GM12892 (cell line): ENCODE measurements around the gene GDAP2.

Experiments
- DNase-seq: peaks from one replicate; pipeline ENCODE4 v3.0.0; 2011; ENCODE audit not compliant: insufficient read length
- FAIRE-seq: peaks from 2 replicates; lab custom pipeline; 2011; peaks lifted over from hg19 to GRCh38; lab: Jason Lieb, UNC
- POLR2A ChIP-seq: IDR thresholded peaks from 2 replicates; pipeline ENCODE4 v1.6.1; 2011; ENCODE audit warnings: low read depth, low read length, control low read depth
- POLR2AphosphoS5 ChIP-seq: IDR thresholded peaks from 2 replicates; pipeline ENCODE4 v1.6.1; 2011; ENCODE audit warnings: low read depth, low read length, control low read depth
- TAF1 ChIP-seq: IDR thresholded peaks from 2 replicates; pipeline ENCODE4 v1.6.1; 2011; ENCODE audit warnings: low read depth, mild to moderate bottlenecking, control low read depth, low read length, borderline replicate concordance

The GDAP2 gene

DNA sequence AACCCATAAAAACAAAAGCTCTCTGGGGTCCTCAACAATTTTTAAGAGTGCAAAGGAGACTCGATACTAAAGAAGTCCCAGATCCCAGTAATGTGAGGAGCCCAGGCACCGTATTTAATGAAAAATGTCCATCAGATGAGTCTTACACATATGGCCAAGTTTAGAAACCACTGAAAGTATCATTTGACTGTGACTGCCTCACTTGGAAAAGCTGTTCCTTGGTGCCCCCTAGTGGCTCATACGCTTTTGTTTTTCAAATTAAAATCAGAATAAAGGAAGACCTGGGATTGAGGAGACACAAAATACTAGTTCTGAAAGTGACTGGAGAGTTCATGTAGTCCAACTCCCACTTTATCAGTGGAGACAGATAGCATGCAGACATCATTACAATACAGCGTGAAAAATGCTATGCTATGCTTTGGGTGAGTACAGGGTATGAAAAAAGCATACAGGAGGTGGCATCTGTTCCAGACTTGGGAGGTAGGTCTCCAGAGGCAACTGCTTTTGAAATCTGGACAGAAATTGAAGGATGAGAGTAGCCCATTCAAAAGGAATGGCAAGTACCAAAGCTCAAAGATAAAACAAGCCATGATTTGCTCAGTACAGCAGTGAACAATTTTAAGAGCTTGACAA is 33.8 kb downstream of the GDAP2 start:
- peak; percentile 96 for FAIRE-seq
- no peak for TF ChIP-seq TAF1
- peak; percentile 14 for DNase-seq

DNA sequence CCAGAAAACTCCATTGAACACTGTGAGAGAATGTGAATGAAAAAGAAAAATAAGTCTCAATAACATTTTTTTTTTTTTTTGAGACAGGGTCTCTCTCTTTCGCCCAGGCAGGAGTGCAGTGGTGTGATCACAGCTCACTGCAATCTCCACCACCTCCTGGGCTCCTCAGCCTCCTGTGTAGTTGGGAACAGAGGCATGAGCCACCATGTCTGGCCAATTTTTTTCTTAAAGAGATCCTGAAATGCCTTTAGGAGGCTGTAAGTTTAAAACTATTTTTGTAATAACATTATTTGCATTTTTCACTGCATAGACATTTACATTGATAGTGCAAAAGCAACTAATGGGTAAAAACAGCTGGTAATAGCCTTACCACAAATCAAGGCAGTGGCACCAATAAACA is 35.3 kb downstream of the GDAP2 start:
- FAIRE-seq (no peak), DNase-seq (no peak)
- no peak for TF ChIP-seq TAF1
- TF ChIP-seq POLR2A = no peak
- no peak for TF ChIP-seq POLR2AphosphoS5

DNA sequence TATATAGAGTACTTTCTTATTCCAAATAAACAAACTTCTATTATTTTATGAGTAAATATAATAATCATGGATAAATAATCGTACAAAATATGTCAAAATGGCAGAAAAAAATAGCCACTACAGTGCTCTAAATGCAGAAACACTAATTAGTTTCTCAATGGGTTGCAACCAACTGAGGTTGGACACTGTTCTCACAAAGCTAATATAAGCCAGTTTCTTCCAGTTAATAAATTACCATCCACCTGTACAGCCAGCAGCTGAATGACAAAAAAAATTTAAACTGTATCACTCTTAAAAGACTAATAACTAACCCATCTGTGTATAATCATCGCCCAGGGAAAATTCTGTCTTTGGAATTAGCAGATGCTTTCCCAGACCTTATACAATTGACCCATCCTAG is 36.9 kb downstream of the GDAP2 start:
- no peak for TF ChIP-seq TAF1
- no peak for TF ChIP-seq POLR2AphosphoS5
- TF ChIP-seq POLR2A = no peak
- no peak for DNase-seq
- FAIRE-seq = no peak

DNA sequence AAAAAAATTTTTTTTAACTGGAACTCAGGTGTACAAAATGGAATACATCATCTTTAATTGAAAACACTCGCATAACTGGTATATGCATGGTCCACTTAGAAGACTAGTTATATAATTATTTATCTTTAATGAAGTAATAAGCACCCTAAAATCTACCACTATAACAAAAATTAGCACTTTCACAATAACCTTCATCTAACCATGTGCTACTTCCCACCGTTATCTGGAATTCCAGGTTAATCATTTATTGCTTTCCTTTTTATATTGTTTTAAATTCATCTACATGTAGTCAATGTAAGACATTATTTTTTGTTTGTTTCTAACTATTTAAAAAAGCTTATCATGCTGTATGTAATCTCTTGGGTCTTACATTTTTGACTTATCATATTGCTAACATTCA is 39.0 kb downstream of the GDAP2 start:
- no peak for DNase-seq
- TF ChIP-seq POLR2A (no peak), POLR2AphosphoS5 (no peak)
- no peak for FAIRE-seq

DNA sequence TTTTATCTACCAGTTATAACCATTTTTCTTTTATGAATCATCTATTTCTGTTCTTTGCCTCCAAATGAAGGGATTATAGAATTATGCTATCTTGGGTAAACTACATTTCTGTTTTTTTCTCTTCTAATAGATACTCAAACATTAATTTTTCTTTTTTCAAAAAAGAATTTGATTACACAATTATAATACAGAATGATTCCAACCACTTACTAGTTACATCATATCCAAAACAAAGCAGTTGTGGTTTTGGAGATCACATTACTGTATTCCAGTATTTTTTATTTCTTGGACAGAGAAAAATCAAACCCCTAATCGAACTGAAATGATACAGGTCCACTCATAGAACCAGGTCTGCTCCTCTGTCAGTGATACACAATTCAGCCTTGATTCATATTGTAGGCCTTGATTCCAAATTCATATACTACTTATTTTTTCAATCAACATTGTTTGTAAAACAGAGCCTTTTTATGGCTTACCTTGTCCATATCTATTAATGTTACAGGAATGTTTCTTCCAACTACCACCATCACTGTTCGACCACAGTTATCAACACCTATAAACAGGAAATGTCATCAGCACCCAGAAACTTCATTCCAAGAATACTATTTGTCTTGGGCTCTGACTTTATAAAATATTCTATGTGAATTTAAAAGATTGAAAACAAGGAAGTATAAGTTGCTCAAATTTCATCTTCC is 43.2 kb downstream of the GDAP2 start:
- FAIRE-seq (no peak), DNase-seq (no peak)
- no peak for TF ChIP-seq POLR2A

DNA sequence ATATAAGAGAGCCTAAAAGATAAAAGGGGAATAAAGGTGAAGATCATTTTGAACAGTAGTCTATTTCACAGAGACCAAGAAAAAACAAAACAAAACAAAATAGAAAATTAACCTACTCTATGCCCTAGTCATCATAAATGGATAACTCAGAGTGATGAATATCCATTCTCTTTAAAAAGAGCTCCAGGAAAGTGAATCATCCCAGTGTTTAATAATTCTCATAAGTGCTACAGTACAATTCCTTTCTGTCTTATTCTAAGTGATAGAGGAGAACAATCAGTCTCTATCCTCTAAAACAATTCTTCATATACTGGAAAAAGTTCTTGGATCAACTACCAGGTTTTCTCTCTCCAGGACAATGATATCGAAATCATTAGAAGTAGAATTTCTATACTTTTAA is 45.8 kb downstream of the GDAP2 start:
- no peak for TF ChIP-seq TAF1
- TF ChIP-seq POLR2AphosphoS5 = no peak
- no peak for TF ChIP-seq POLR2A
- DNase-seq = no peak
- FAIRE-seq = no peak

DNA sequence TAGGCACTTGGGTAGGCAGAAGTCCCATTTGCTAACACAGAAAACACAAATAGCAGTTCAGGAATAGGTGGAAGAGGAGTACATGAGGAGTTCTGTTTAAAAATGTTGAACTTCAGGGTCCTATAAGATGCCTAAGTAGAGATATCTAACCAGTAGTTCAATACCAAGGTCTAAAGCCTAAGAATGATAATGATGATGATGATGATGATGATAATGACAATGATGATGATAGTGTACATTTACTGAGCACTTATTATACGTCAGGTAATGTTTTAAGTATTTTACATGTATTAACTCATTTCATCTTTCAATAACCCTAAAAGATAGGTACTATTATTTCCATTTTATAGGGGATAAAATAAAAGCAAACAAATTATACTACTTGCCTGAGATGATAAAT is 50.1 kb downstream of the GDAP2 start:
- DNase-seq (no peak), FAIRE-seq (no peak)
- TF ChIP-seq POLR2AphosphoS5 (no peak), TAF1 (no peak), POLR2A (no peak)

DNA sequence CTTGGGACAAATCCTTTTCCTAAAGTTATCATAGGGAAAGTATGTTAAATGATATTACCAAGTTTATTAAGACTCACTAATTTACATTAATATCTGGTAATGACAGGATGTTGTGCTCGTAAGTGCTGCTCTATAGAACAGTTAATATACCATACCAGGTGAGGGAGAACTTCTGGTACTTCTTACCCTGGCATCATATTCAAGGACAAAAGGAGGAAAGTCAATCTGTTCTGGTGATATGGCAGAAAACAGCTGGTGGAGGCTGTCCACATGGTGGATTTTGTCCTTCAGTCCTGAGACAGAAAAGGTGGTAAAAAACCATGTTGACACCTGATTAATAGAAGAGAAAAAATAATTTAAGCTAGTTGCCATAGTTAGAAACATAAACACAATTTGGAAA is 51.6 kb downstream of the GDAP2 start:
- TF ChIP-seq POLR2A (no peak), POLR2AphosphoS5 (no peak), TAF1 (no peak)
- DNase-seq = no peak
- no peak for FAIRE-seq

DNA sequence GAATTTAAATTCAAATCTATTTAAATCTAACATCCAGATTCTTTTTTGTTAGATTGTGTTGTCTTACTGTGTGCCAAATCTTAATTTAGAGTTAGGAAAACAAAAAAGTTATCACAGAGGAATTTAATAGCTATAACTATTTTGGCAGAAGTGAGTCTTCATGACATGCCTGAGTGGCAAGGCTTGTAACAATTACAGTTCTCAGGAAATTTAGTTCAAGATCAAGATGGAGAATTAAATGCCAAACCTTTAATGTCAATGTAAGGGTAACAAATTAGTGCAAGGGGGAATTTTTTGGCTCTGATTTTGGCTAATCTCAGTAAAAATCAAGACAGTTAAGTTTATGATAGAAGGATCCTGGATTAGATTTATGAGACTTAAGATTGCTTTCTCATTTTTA is 58.4 kb downstream of the GDAP2 start:
- TF ChIP-seq POLR2AphosphoS5 (no peak), TAF1 (no peak), POLR2A (no peak)
- DNase-seq (no peak), FAIRE-seq (no peak)

DNA sequence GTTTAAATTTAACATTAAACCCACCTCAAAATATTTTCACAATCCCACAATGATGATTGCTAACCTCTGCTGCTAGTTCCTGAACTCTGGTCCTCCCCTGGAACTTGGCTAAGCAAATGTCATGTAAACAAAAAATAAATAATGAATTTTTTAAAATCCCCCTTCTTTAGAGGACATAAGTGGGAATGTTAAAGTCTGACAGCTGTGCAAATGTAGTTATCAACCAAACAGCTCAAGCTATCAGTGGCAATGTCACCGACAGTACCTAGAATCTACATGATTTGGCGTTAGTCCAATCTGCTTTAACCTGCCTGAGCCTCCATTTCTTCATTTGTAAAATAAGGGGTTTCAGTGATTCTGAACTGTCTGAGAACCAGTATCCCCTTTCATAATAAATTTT is 67.7 kb downstream of the GDAP2 start:
- DNase-seq = no peak
- TF ChIP-seq TAF1 (no peak), POLR2AphosphoS5 (no peak), POLR2A (no peak)
- no peak for FAIRE-seq

DNA sequence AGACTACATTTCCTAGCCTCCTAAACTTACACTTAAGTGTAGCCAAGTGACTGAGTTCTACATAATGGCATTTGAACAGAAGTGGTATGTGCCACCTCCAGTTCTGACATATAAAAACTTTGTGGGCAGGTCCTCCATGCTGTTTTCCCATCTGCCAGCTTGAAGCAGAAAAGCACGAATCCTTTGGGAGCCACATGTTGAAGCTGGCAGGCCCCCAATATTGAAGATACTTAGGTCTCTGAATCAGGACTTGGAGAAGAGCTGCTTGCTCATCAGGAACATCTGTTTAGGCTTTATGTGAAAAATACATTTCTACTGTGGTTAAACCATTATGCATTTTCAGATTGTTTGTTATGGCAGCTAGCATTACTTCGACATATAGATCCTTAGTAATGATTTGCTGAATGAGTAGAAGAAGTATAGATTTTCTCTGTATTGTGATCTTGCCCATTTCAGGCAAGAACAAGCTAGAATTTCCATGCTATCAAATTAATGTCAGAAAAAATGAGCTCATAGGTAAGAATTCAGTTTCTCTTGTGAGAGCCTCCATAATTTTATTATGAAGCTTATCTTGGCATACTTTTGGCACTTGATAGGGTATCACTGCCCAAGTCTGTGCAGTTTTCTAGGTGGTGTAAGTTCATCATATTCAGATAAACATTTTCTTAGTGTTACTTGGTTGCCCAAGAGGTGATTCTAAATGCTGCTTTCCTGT is 68.4 kb downstream of the GDAP2 start:
- FAIRE-seq (no peak), DNase-seq (no peak)
- TF ChIP-seq POLR2A (no peak), TAF1 (no peak), POLR2AphosphoS5 (no peak)

DNA sequence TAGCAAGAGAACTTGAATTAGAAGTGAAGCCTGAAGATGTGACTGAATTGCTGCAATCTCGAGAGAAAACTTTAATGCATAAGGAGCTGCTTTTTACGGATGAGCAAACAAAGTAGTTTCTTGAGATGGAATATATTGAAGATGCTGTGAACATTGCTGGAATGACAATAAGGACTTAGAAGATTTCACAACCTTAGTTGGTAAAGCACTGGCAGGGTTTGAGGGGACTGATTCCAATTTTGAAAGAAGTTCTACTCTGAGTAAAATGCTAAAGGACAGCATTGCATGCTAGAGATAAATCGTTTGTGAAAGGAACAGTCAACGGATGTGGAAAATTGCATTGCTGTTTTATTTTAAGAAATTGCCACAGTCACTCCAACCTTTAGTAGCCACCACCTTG is 69.5 kb downstream of the GDAP2 start:
- TF ChIP-seq TAF1 (no peak), POLR2AphosphoS5 (no peak), POLR2A (no peak)
- FAIRE-seq = no peak
- DNase-seq = no peak

DNA sequence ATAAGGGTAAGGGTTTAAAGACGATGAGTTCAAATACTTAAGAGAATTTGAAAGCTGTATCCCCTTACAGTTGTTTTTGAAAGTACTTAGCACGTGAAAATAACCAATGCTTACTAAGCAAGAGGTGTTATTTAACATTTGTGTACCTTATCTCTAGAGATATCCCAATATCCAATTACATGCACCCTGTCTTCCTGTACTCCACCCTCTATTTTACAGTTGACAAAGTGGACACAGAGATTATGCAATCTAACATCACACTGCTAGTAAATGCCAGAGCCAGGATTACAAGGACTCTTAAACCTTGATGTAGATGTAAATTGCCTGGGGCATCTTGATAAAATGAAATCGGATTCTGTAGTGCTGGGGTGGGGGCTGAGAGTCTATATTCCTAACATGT is 72.0 kb downstream of the GDAP2 start:
- FAIRE-seq (no peak), DNase-seq (no peak)
- TF ChIP-seq TAF1 (no peak), POLR2AphosphoS5 (no peak), POLR2A (no peak)
